ENCODE measurements around the gene DEAF1. TPM values are rescaled to one million over a fixed set of nuclear protein-coding genes. Genes with fewer than 3 reads are reported as not detected.
A peak's percentile ranks its signal among the peaks of the same experiment; 100 is the strongest.

DEAF1 gene
- total RNA-seq, 2 experiments from 2014 or later = 68.4 to 79.6 TPM

DNA sequence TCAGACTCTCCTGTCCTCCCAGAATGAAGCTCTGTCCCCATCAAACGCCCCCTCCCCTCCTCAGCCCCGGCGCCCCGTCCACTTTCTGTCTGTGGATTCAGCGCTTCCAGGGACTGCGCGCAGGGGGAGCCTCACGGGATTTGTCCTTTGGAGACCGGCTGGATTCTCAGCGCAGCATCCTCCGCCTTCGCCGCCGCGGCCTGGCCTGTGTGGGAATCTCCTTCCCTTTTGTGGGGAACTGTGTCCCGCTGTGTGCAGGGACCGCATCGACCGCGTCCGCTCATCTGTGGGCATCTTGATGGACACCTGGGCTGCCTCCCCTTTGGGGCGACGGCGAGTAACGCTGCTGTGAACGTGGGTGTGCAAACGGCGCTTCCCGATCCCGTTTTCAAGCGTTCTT is 67.0 kb downstream of the DEAF1 start:
- no peaks in the 10 kb centered on the region for H3K9me3 Mint-ChIP-seq
- POLR2A ChIA-PET = interaction anchor here (0.6 kb wide), 1 partner anchor 177 kb away, joined by 3 read pairs; no protein-coding TSS in a partner anchor
- H3K27ac Mint-ChIP-seq = no peak overlapping the region
- intact Hi-C loops (cut with DNase I, micrococcal nuclease) = loop anchor here in 1 of 2 experiments (2.0 kb wide), 1 partner anchor 73 kb away; no protein-coding TSS in a partner anchor
- H3K4me3 ChIP-seq (ENCODE audit: low read length) = no peak overlapping the region
- peaks cover 19 to 25% of the 10 kb centered on the region in 2 experiments for H3K27me3 ChIP-seq (ENCODE audit: control insufficient read depth in 1 of 2, insufficient read depth in 2 of 2, low read length in 2 of 2)
- H3K4me1 ChIP-seq (ENCODE audit: insufficient read depth, low read length) = peaks cover 22% of the 10 kb centered on the region
- H3K9me3 ChIP-seq (ENCODE audit: control insufficient read depth in 1 of 2, insufficient read depth in 1 of 2, low read length in 2 of 2) = peaks cover 0 to 19% of the 10 kb centered on the region in 2 experiments
- DNase-seq (peak in 1 of 14 experiments; percentile 30), ATAC-seq (ENCODE audit: poor library complexity) (no peak)
- no peak overlapping the region for H3K27ac ChIP-seq (ENCODE audit: low read depth in 1 of 2, low read length in 2 of 2)
- peak overlapping the region; percentile 11 for H3K4me3 Mint-ChIP-seq
- CTCF ChIA-PET = no interaction called here
- TF ChIP-seq, protein P1, sequence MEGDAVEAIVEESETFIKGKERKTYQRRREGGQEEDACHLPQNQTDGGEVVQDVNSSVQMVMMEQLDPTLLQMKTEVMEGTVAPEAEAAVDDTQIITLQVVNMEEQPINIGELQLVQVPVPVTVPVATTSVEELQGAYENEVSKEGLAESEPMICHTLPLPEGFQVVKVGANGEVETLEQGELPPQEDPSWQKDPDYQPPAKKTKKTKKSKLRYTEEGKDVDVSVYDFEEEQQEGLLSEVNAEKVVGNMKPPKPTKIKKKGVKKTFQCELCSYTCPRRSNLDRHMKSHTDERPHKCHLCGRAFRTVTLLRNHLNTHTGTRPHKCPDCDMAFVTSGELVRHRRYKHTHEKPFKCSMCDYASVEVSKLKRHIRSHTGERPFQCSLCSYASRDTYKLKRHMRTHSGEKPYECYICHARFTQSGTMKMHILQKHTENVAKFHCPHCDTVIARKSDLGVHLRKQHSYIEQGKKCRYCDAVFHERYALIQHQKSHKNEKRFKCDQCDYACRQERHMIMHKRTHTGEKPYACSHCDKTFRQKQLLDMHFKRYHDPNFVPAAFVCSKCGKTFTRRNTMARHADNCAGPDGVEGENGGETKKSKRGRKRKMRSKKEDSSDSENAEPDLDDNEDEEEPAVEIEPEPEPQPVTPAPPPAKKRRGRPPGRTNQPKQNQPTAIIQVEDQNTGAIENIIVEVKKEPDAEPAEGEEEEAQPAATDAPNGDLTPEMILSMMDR (IDR thresholded peaks at IDR 0.05) = no peak
- peaks cover 34% of the 10 kb centered on the region for H3K27me3 Mint-ChIP-seq
- peaks cover 16% of the 10 kb centered on the region for H3K4me1 Mint-ChIP-seq (ENCODE audit: low read depth)
- H3K36me3 ChIP-seq (ENCODE audit: insufficient read depth, low read length) = no peaks in the 10 kb centered on the region
- no peaks in the 10 kb centered on the region for H3K36me3 Mint-ChIP-seq (ENCODE audit: low read depth)

DNA sequence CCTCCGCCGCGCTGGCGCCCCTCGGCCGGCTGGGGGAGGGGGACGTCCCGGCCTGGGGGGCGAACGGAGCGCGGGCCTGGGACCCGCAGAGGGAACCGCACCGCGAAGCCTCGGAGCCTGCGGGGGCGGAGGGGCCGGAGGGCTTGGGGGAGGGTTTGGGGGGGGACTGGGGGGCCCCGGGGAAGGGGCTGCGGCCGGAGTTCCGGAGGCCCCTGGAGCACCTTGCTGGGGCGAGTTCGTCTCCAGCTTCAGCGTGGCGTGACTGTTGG is 67.8 kb downstream of the DEAF1 start:
- ATAC-seq (ENCODE audit: poor library complexity) (no peak), DNase-seq (no peak)
- H3K27ac Mint-ChIP-seq = no peak overlapping the region
- no peaks in the 10 kb centered on the region for H3K36me3 Mint-ChIP-seq (ENCODE audit: low read depth)
- TF ChIP-seq, protein P1 (IDR thresholded peaks at IDR 0.05) = no peak
- Histone ChIP-seq H3K27ac (ENCODE audit: low read depth in 1 of 2, low read length in 2 of 2) (no peak overlapping the region), H3K36me3 (ENCODE audit: insufficient read depth, low read length) (no peaks in the 10 kb centered on the region), H3K9me3 (ENCODE audit: control insufficient read depth in 1 of 2, insufficient read depth in 1 of 2, low read length in 2 of 2) (peaks cover 0 to 19% of the 10 kb centered on the region in 2 experiments), H3K4me1 (ENCODE audit: insufficient read depth, low read length) (peaks cover 22% of the 10 kb centered on the region), H3K4me3 (ENCODE audit: low read length) (no peak overlapping the region), H3K27me3 (ENCODE audit: control insufficient read depth in 1 of 2, insufficient read depth in 2 of 2, low read length in 2 of 2) (peaks cover 19 to 25% of the 10 kb centered on the region in 2 experiments)
- peaks cover 28% of the 10 kb centered on the region for H3K27me3 Mint-ChIP-seq
- H3K9me3 Mint-ChIP-seq = no peaks in the 10 kb centered on the region
- POLR2A ChIA-PET = no interaction called here
- CTCF ChIA-PET = no interaction called here
- H3K4me1 Mint-ChIP-seq (ENCODE audit: low read depth) = peaks cover 16% of the 10 kb centered on the region
- H3K4me3 Mint-ChIP-seq = no peak overlapping the region
- intact Hi-C loops (cut with DNase I, micrococcal nuclease) = no loop called here

DNA sequence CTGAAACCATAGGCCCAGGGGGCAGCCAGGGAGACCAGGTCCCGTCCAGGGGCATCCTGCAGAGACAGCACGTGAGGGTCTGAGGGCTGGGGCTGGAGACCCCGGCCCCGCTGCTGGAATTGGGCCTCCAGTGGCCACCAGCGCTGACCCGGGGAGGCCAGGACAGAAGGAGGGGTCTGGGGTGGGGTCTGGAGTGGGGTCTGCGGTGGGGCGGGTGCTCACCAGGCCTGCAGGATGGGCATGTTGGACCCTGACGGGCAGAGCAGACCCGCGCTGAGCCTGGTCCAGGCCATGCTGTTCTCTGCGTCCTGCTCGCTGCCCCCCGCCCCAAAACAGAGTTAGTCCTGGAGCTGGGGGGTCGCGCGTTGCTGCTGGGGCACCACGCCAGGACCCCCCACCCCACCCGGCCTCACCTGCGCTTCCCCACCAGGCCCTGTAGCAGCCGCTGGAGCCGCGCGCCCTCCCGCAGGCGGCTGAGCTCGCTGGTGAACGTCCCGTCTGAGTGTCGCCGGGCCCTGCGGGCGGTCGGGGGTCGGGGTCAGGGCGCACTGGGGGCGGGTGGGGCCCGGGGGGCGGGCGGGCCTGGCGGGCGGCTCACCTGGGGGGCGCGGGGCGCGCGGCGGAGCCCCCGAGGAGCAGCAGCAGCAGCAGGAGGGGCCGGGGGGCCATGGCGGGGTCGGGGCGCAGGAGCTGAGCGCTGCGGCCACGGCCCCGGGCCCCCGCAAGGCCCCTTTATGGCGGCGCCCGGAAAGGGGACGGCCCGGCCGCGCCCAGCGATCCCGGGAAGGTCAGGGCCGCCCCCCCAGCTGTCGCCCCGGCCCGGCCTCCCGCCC is 68.3 kb downstream of the DEAF1 start, which contains the start of gene SCT:
Gene SCT, minus strand, starts transcription at position 707 of the 833 bp plus-strand sequence. Its CDS starts 38 bp downstream, at position 669.
- no peak within 1 kb of the TSS for H3K27ac Mint-ChIP-seq
- peak within 1 kb of the TSS; percentile 11 for H3K4me3 Mint-ChIP-seq
- intact Hi-C loops (cut with DNase I, micrococcal nuclease) = no loop called here
- H3K36me3 ChIP-seq (ENCODE audit: insufficient read depth, low read length) = no peaks in the 10 kb centered on the region
- POLR2A ChIA-PET = no interaction called here
- no peaks in the 10 kb centered on the region for H3K9me3 Mint-ChIP-seq
- H3K27ac ChIP-seq (ENCODE audit: low read depth in 1 of 2, low read length in 2 of 2) = no peak within 1 kb of the TSS
- peaks cover 28% of the 10 kb centered on the region for H3K27me3 Mint-ChIP-seq
- no peak for ATAC-seq (ENCODE audit: poor library complexity)
- peaks cover 0 to 19% of the 10 kb centered on the region in 2 experiments for H3K9me3 ChIP-seq (ENCODE audit: control insufficient read depth in 1 of 2, insufficient read depth in 1 of 2, low read length in 2 of 2)
- H3K27me3 ChIP-seq (ENCODE audit: control insufficient read depth in 1 of 2, insufficient read depth in 2 of 2, low read length in 2 of 2) = peaks cover 19 to 25% of the 10 kb centered on the region in 2 experiments
- peak in 1 of 14 experiments; percentile 36 for DNase-seq
- no peak within 1 kb of the TSS for H3K4me3 ChIP-seq (ENCODE audit: low read length)
- peaks cover 22% of the 10 kb centered on the region for H3K4me1 ChIP-seq (ENCODE audit: insufficient read depth, low read length)
- no peaks in the 10 kb centered on the region for H3K36me3 Mint-ChIP-seq (ENCODE audit: low read depth)
- CTCF ChIA-PET = no interaction called here
- H3K4me1 Mint-ChIP-seq (ENCODE audit: low read depth) = peaks cover 16% of the 10 kb centered on the region
- TF ChIP-seq, protein P1 (IDR thresholded peaks at IDR 0.05) = no peak

Measured in CD4-positive, alpha-beta T cell (primary cell).